Fibroblast of the conjunctiva (primary cell): ENCODE data around the gene IDNK.
A peak's percentile ranks its signal among the peaks of the same experiment; 100 is the strongest.
"Not testable (repeated sequence)": the region's sequence is repeated elsewhere in the genome, so short reads cannot be mapped to it uniquely, and the experiment has no call there.

Source experiments
- DNase-seq: peaks from one replicate; pipeline ENCODE4 v3.0.0-alpha.2; 2010; ENCODE audit warnings: low read depth

Gene IDNK

GRCh38 chr9:83622939-83623678 lies at the start of gene IDNK:
Gene IDNK (plus strand): TSS chr9:83623143. CDS start chr9:83623172, 29 bp downstream.
- DNase-seq, result peak; percentile 17

- DNase-seq, result no peak
These were observed 48.5 kb upstream of the IDNK start for GRCh38 chr9:83574482-83574881.

- peak; percentile 50 for DNase-seq
These were observed 40.9 kb upstream of the IDNK start for GRCh38 chr9:83582029-83582428.

- DNase-seq, result peak; percentile 35
These were observed 39.6 kb upstream of the IDNK start for GRCh38 chr9:83583151-83584014.

- no peak for DNase-seq
These were observed 37.9 kb upstream of the IDNK start for GRCh38 chr9:83584995-83585394.

- DNase-seq, result no peak
These were observed 34.7 kb upstream of the IDNK start for GRCh38 chr9:83588256-83588655.

GRCh38 chr9:83596899-83597504 lies 25.9 kb upstream of the IDNK start:
- DNase-seq, result peak; percentile 5

- no peak for DNase-seq
These were observed 24.5 kb upstream of the IDNK start for GRCh38 chr9:83598487-83598886.

GRCh38 chr9:83599071-83599470 lies 23.9 kb upstream of the IDNK start:
- no peak for DNase-seq

- no peak for DNase-seq
These were observed 21.5 kb upstream of the IDNK start for GRCh38 chr9:83601463-83601862.

- not testable (repeated sequence) for DNase-seq
These were observed 15.3 kb upstream of the IDNK start for GRCh38 chr9:83607620-83608019.

- DNase-seq, result not testable (repeated sequence)
These were observed 9.6 kb upstream of the IDNK start for GRCh38 chr9:83613298-83613697.

- DNase-seq, result no peak
These were observed 5.6 kb upstream of the IDNK start for GRCh38 chr9:83617299-83617698.

- peak; percentile 37 for DNase-seq
These were observed 1.9 kb upstream of the IDNK start for GRCh38 chr9:83620841-83621636.

GRCh38 chr9:83622433-83622938 lies 457 bp upstream of the IDNK start:
- DNase-seq, result no peak

- no peak for DNase-seq
These were observed 735 bp downstream of the IDNK start for GRCh38 chr9:83623679-83624076.

GRCh38 chr9:83625178-83625577 lies 2.2 kb downstream of the IDNK start:
- no peak for DNase-seq

- no peak for DNase-seq
These were observed 5.6 kb downstream of the IDNK start for GRCh38 chr9:83628540-83628939.

GRCh38 chr9:83629433-83630104 lies 6.6 kb downstream of the IDNK start:
- DNase-seq, result no peak

- DNase-seq, result no peak
These were observed 8.1 kb downstream of the IDNK start for GRCh38 chr9:83630938-83631457.

GRCh38 chr9:83633255-83633654 lies 10.3 kb downstream of the IDNK start:
- no peak for DNase-seq
